Testis (tissue), 2 donors: Measurements from ENCODE around the gene SNX30.

Source experiments
- POLR2A ChIP-seq: fragments of 450-650 bp; IDR thresholded peaks from one replicate; pipeline ENCODE4 v1.6.1; 2017; ENCODE audit warnings: antibody characterized with exemption, mild to moderate bottlenecking, moderate library complexity
- TF ChIP-seq, protein P1 (sequence below), 3 experiments: fragments of 450-650 bp in 2 of 3; fragments of 200-600 bp in 1 of 3; sonication (generic) in 1 of 3; IDR thresholded peaks; one replicate each; pipeline ENCODE4 v1.5.1; 2016 to 2019; ENCODE audit warnings: antibody characterized with exemption in 3 of 3, mild to moderate bottlenecking in 2 of 3, moderate library complexity in 1 of 3

- TF ChIP-seq, protein P1, sequence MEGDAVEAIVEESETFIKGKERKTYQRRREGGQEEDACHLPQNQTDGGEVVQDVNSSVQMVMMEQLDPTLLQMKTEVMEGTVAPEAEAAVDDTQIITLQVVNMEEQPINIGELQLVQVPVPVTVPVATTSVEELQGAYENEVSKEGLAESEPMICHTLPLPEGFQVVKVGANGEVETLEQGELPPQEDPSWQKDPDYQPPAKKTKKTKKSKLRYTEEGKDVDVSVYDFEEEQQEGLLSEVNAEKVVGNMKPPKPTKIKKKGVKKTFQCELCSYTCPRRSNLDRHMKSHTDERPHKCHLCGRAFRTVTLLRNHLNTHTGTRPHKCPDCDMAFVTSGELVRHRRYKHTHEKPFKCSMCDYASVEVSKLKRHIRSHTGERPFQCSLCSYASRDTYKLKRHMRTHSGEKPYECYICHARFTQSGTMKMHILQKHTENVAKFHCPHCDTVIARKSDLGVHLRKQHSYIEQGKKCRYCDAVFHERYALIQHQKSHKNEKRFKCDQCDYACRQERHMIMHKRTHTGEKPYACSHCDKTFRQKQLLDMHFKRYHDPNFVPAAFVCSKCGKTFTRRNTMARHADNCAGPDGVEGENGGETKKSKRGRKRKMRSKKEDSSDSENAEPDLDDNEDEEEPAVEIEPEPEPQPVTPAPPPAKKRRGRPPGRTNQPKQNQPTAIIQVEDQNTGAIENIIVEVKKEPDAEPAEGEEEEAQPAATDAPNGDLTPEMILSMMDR (IDR thresholded peaks at IDR 0.05): no peak
- TF ChIP-seq POLR2A: no peak
These were observed 119.4 kb downstream of the SNX30 start for GRCh38 chr9:112869917-112870316.
